AG10803 (cell line): ENCODE results near the gene YBX1.

Source experiments
- DNase-seq: peaks from one replicate; pipeline ENCODE4 v3.0.0; 2010; ENCODE audit warnings: low read depth
- H3K4me3 ChIP-seq: 2 replicates; pipeline ENCODE4 v1.5.1; 2011; ENCODE audit warnings: mild to moderate bottlenecking, low read length, control low read depth
- TF ChIP-seq, protein P1 (sequence below): conservative IDR thresholded peaks from 2 replicates; pipeline ENCODE4 v1.5.1; 2011; ENCODE audit warnings: mild to moderate bottlenecking, low read length, control low read depth, inconsistent platforms

Gene YBX1

DNA sequence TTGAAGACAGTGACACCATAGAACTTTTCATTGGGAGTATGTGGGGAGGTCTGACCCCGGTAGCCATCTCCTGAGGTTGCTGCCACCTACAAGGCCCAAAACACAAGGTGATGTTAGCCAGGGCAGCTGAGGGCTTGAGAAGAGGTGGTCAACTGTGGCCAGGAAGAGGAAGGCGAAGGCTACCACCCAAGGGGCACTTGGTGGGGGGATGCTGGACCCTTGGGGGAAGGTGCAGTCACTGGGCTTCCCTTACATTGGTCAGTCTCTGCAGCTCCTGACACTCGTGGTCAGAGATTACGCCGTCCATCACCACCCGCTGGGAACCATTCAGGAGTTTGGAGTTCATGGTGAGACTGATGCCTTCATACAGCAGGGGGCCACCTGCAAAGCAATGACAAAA is 70.1 kb downstream of the YBX1 start:
- TF ChIP-seq, protein P1, sequence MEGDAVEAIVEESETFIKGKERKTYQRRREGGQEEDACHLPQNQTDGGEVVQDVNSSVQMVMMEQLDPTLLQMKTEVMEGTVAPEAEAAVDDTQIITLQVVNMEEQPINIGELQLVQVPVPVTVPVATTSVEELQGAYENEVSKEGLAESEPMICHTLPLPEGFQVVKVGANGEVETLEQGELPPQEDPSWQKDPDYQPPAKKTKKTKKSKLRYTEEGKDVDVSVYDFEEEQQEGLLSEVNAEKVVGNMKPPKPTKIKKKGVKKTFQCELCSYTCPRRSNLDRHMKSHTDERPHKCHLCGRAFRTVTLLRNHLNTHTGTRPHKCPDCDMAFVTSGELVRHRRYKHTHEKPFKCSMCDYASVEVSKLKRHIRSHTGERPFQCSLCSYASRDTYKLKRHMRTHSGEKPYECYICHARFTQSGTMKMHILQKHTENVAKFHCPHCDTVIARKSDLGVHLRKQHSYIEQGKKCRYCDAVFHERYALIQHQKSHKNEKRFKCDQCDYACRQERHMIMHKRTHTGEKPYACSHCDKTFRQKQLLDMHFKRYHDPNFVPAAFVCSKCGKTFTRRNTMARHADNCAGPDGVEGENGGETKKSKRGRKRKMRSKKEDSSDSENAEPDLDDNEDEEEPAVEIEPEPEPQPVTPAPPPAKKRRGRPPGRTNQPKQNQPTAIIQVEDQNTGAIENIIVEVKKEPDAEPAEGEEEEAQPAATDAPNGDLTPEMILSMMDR = no peak
- no peak for DNase-seq
- H3K4me3 ChIP-seq = no peak overlapping the region

DNA sequence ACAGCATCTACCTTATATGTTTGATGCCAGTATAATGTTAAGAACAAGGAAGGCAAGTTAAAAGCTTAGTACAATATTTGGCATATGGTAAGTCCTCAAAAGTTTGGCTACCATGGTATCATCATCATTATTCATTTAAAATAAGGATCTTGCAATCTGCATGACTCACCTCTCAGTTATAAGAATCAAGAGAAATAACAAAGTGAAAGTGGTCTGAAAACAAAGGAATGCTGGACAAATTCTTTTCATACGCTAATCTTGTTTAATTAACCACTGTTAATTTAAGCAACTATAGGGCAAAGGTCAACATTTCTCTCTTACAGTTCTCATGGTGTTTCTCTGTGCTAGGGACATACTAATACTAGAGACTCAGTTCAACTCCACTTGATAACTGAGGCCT is 70.9 kb downstream of the YBX1 start:
- DNase-seq = peak; percentile 71
- no peak overlapping the region for H3K4me3 ChIP-seq
- TF ChIP-seq, protein P1 = no peak
